ENCODE data around the gene DACT2. TPM values are rescaled to one million over a fixed set of nuclear protein-coding genes. Genes with fewer than 3 reads are reported as not detected.

The DACT2 gene
- total RNA-seq, 1 experiment from 2014 or later, result 3.3 TPM

DNA sequence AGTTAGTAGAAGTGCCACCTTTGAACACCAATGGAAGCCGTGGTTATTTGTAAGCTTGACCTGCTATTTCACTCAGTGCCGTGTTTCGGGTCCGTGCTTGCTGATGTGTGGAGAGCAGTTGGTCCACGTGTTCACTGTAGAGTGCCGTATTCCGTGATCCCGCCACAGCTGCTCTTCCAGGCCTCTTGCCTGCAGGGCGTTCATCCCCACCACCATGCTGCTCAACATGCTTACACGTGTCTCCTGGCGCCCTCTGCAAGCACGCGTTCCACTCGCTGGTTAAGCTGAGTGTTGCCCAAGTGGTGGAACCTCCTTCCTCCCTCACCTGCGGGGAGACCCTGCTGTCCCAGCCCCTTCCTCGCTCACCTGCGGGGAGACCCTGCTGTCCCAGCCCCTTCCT is 28.0 kb upstream of the DACT2 start:
- no TSS peak for BruUV-seq (replicated peaks)
- in situ Hi-C loops (cut with HindIII; ENCODE audit: low pct_unique_long_range_greater_than_20kb, low sequenced_read_pairs), result no loop called here

DNA sequence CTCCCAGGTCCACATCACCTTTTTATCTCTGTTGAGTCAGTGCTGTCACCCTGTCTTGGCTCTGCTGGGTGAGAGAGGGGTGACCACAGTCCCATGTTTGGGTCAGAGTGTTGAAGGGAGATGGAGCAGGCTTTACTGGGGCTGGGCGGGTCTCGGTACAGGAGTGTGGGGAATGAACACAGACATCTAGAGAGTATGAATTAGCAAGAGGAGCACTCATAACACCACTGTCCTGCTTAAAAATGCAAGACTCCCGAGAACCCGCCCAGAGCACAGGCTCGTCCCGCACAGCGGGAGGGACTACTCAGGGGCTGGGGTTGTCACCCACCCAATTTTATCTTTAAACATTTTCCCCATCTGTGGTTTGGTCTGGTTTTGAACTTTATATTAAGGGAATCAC is 27.5 kb upstream of the DACT2 start:
- no TSS peak for BruUV-seq (replicated peaks)
- peak; percentile 31 for ATAC-seq
- no peaks in the 10 kb centered on the region for H3K4me1 ChIP-seq (ENCODE audit: control insufficient read depth, insufficient read depth, low read length)
- intact Hi-C loops (cut with micrococcal nuclease; ENCODE audit: unreplicated experiment) (no loop called here), in situ Hi-C loops (cut with HindIII; ENCODE audit: low pct_unique_long_range_greater_than_20kb, low sequenced_read_pairs) (no loop called here)
- H3K4me3 ChIP-seq (ENCODE audit: low read depth in 2 of 2, low read length in 2 of 2), result no peak overlapping the region
- ChIA-PET POLR2A (no interaction called here), CTCF (interaction anchor here (0.7 kb wide), 1 partner anchor 122 kb away, joined by 3 read pairs; no protein-coding TSS in a partner anchor)
- no peak for DNase-seq (ENCODE audit: low read depth, low spot score)
- H3K9me3 ChIP-seq (ENCODE audit: control insufficient read depth, insufficient read depth, low read depth, low read length), result peaks cover 4% of the 10 kb centered on the region; the same call in 1 of the 2 replicates
- TF ChIP-seq, protein P1, sequence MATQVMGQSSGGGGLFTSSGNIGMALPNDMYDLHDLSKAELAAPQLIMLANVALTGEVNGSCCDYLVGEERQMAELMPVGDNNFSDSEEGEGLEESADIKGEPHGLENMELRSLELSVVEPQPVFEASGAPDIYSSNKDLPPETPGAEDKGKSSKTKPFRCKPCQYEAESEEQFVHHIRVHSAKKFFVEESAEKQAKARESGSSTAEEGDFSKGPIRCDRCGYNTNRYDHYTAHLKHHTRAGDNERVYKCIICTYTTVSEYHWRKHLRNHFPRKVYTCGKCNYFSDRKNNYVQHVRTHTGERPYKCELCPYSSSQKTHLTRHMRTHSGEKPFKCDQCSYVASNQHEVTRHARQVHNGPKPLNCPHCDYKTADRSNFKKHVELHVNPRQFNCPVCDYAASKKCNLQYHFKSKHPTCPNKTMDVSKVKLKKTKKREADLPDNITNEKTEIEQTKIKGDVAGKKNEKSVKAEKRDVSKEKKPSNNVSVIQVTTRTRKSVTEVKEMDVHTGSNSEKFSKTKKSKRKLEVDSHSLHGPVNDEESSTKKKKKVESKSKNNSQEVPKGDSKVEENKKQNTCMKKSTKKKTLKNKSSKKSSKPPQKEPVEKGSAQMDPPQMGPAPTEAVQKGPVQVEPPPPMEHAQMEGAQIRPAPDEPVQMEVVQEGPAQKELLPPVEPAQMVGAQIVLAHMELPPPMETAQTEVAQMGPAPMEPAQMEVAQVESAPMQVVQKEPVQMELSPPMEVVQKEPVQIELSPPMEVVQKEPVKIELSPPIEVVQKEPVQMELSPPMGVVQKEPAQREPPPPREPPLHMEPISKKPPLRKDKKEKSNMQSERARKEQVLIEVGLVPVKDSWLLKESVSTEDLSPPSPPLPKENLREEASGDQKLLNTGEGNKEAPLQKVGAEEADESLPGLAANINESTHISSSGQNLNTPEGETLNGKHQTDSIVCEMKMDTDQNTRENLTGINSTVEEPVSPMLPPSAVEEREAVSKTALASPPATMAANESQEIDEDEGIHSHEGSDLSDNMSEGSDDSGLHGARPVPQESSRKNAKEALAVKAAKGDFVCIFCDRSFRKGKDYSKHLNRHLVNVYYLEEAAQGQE (IDR thresholded peaks at IDR 0.05; ENCODE audit: insufficient read depth in 1 of 2, low read depth in 2 of 2, low read length in 1 of 2), result no peak
- no peak for TF ChIP-seq POLR2AphosphoS5 (IDR thresholded peaks at IDR 0.05; ENCODE audit: low read depth, low read length)
- no peak for TF ChIP-seq TCF7L2 (IDR thresholded peaks at IDR 0.05; ENCODE audit: low read depth, low read length)
- TF ChIP-seq, protein P2, sequence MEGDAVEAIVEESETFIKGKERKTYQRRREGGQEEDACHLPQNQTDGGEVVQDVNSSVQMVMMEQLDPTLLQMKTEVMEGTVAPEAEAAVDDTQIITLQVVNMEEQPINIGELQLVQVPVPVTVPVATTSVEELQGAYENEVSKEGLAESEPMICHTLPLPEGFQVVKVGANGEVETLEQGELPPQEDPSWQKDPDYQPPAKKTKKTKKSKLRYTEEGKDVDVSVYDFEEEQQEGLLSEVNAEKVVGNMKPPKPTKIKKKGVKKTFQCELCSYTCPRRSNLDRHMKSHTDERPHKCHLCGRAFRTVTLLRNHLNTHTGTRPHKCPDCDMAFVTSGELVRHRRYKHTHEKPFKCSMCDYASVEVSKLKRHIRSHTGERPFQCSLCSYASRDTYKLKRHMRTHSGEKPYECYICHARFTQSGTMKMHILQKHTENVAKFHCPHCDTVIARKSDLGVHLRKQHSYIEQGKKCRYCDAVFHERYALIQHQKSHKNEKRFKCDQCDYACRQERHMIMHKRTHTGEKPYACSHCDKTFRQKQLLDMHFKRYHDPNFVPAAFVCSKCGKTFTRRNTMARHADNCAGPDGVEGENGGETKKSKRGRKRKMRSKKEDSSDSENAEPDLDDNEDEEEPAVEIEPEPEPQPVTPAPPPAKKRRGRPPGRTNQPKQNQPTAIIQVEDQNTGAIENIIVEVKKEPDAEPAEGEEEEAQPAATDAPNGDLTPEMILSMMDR (IDR thresholded peaks at IDR 0.05), result no peak
- TF ChIP-seq SIN3A (IDR thresholded peaks at IDR 0.05; ENCODE audit: borderline replicate concordance, insufficient read depth, low read depth, low read length), result no peak
- no peak overlapping the region for H3K27ac ChIP-seq (ENCODE audit: low read length)
- H3K27me3 ChIP-seq (ENCODE audit: control insufficient read depth, insufficient read depth, low read length), result no peaks in the 10 kb centered on the region
- no peaks in the 10 kb centered on the region for H3K36me3 ChIP-seq (ENCODE audit: control insufficient read depth, insufficient read depth, low read length)

More for the DNA sequence above, 28.0 kb upstream of the DACT2 start:
- H3K27ac ChIP-seq (ENCODE audit: low read length), result no peak overlapping the region
- DNase-seq (ENCODE audit: low read depth, low spot score), result no peak
- no peaks in the 10 kb centered on the region for H3K36me3 ChIP-seq (ENCODE audit: control insufficient read depth, insufficient read depth, low read length)
- intact Hi-C loops (cut with micrococcal nuclease; ENCODE audit: unreplicated experiment), result no loop called here
- POLR2A ChIA-PET, result no interaction called here
- no peaks in the 10 kb centered on the region for H3K27me3 ChIP-seq (ENCODE audit: control insufficient read depth, insufficient read depth, low read length)
- H3K4me3 ChIP-seq (ENCODE audit: low read depth in 2 of 2, low read length in 2 of 2), result no peak overlapping the region
- H3K9me3 ChIP-seq (ENCODE audit: control insufficient read depth, insufficient read depth, low read depth, low read length), result peaks cover 4% of the 10 kb centered on the region; the same call in 1 of the 2 replicates
- no peak for ATAC-seq
- TF ChIP-seq TCF7L2 (IDR thresholded peaks at IDR 0.05; ENCODE audit: low read depth, low read length) (no peak), POLR2AphosphoS5 (IDR thresholded peaks at IDR 0.05; ENCODE audit: low read depth, low read length) (no peak), SIN3A (IDR thresholded peaks at IDR 0.05; ENCODE audit: borderline replicate concordance, insufficient read depth, low read depth, low read length) (no peak)
- TF ChIP-seq, protein P1 (IDR thresholded peaks at IDR 0.05; ENCODE audit: insufficient read depth in 1 of 2, low read depth in 2 of 2, low read length in 1 of 2), result no peak
- TF ChIP-seq, protein P2 (IDR thresholded peaks at IDR 0.05), result no peak
- CTCF ChIA-PET, result interaction anchor here (0.7 kb wide), 1 partner anchor 121 kb away, joined by 3 read pairs; no protein-coding TSS in a partner anchor
- H3K4me1 ChIP-seq (ENCODE audit: control insufficient read depth, insufficient read depth, low read length), result no peaks in the 10 kb centered on the region

Measured in Panc1 (cell line).